ENCODE measurements around the gene KMT2C.
"Not testable (repeated sequence)": the region's sequence is repeated elsewhere in the genome, so short reads cannot be mapped to it uniquely, and the experiment has no call there.

KMT2C gene

DNA sequence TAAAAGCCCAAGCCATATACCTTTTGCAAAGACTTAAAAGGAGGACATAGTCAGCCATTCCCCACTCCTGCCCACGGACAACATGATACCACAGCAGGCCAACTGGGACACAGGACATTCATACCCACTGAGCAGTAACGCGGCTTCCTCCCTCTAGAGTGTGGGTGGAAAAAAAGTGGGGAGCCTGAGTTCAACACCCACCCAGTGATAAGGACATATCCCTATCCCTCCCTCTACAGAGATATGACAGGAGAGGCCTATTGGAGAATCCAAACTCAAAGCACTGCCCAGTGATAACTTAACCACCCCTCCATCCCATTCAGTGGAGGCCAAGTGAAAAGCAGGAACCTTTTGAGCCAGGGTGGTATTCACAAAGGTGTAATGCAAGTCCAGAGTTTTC lies 148.8 kb downstream of the KMT2C start:
- not testable (repeated sequence) for DNase-seq

GRCh38 chr7:152286219-152286618 lies 149.6 kb downstream of the KMT2C start:
- DNase-seq = not testable (repeated sequence)

- DNase-seq = not testable (repeated sequence)
Observed at GRCh38 chr7:152284998-152285397, 150.8 kb downstream of the KMT2C start.

DNA sequence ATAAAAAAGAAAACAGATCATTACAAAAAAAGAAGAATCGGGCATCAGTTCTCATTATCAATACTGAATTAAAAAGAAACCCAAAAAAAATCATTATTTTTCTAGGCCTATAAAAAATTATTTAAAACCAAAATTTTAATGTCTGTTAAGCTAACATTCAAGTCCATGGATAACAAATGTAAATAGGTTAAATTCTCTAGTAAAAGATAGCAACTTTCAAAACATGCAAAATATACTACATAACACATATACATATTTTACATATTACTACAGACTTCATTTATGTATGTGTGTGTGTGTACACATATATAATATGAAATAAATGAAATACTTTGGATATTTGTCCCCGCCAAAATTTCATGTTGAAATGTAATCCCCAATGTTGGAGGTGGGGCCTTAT lies 158.1 kb downstream of the KMT2C start:
- not testable (repeated sequence) for DNase-seq

DNA sequence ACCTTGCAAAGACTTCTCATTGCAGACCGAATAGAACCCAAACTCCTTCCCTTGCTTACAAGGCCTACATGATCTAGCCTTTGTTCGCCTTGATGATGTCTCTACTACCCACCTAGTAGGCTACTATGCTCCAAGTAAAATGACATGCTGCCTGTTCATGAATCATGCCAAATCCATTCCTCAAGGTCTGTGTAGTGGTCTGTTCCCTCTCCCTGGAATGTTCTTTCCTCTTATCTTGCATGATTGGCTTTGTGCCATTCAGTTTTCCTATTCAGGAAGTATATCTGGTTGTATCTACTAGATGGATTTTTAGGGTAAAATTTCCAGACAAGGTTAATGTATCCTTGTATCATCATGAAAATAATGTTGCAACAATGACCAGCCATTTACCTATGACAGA lies 165.4 kb downstream of the KMT2C start:
- DNase-seq = not testable (repeated sequence)

- not testable (repeated sequence) for DNase-seq
Observed at GRCh38 chr7:152266859-152267258, 168.9 kb downstream of the KMT2C start.

GRCh38 chr7:152264915-152265314 lies 170.9 kb downstream of the KMT2C start:
- not testable (repeated sequence) for DNase-seq

GRCh38 chr7:152262146-152262545 lies 173.7 kb downstream of the KMT2C start:
- DNase-seq = not testable (repeated sequence)

GRCh38 chr7:152259645-152260044 lies 176.2 kb downstream of the KMT2C start:
- DNase-seq = not testable (repeated sequence)

DNA sequence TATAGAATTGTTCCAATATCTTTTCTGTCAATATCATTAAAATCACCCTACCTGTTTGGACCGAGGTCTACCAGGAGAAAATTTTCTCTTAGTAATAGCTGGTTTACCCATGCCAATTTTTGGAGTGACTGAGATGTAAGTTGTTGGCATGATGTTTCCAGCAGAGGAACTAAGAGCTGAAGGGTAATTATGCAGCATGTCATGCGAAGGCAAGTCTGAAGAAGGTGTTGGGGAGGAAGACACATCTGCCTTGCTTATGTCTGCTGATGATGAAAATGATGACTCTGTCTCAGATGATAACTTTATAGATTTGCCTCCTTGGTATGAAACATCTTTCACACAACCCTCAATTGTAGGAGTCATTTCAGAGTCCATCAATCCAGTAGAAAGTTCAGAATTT lies 188.0 kb downstream of the KMT2C start:
- not testable (repeated sequence) for DNase-seq

- DNase-seq = not testable (repeated sequence)
Observed at GRCh38 chr7:152245417-152245816, 190.4 kb downstream of the KMT2C start.

GRCh38 chr7:152243464-152243863 lies 192.3 kb downstream of the KMT2C start:
- DNase-seq = not testable (repeated sequence)

DNA sequence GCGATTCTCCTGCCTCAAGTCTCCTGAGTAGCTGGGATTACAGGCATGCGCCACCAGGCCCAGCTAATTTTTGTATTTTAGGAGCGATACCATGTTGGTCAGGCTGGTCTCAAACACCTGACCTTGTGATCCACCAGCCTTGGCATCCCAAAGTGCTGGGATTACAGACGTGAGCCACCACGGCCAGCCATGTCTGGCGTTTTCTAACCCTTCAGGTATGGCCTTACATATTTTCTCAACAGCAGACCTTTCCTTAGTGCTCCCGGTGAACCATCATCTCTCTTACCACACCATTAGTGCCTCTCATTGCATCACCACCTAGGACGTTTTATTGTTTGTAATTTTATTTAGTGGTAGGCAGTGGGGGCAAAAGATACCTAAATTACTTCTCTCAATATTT lies 194.5 kb downstream of the KMT2C start:
- DNase-seq = not testable (repeated sequence)

GRCh38 chr7:152236306-152236705 lies 199.5 kb downstream of the KMT2C start:
- DNase-seq = not testable (repeated sequence)

- not testable (repeated sequence) for DNase-seq
Observed at GRCh38 chr7:152234421-152234820, 201.4 kb downstream of the KMT2C start.

GRCh38 chr7:152231089-152231488 lies 204.7 kb downstream of the KMT2C start:
- no peak for DNase-seq

- not testable (repeated sequence) for DNase-seq
Observed at GRCh38 chr7:152219556-152219955, 216.2 kb downstream of the KMT2C start.

- not testable (repeated sequence) for DNase-seq
Observed at GRCh38 chr7:152208766-152209165, 227.0 kb downstream of the KMT2C start.

GRCh38 chr7:152204417-152204816 lies 231.4 kb downstream of the KMT2C start:
- DNase-seq = not testable (repeated sequence)

- no peak for DNase-seq
Observed at GRCh38 chr7:152203095-152203494, 232.7 kb downstream of the KMT2C start.

- DNase-seq = no peak
Observed at GRCh38 chr7:152202056-152202455, 233.7 kb downstream of the KMT2C start.

GRCh38 chr7:152200395-152200794 lies 235.4 kb downstream of the KMT2C start:
- no peak for DNase-seq

- no peak for DNase-seq
Observed at GRCh38 chr7:152196391-152196790, 239.4 kb downstream of the KMT2C start.

DNA sequence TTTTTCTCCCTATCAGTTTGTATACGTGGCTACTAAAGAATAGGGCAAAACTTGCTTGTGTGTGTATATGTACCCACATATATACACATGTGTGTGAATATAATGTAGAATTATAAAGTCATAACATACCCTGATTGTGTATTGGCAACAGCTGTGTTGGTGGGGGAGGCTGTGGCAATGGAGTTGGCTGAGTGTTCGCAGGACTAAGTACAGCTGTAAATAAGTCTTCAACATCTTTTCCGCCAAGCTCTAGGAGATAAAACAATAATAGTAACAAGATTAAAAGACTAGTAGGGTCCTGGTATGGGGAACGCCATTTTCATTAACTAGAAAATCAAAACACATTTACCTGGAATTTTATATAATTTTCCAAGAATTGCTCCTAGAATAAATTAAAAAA lies 241.9 kb downstream of the KMT2C start:
- no peak for DNase-seq

- no peak for DNase-seq
Observed at GRCh38 chr7:152189061-152189460, 246.7 kb downstream of the KMT2C start.

DNA sequence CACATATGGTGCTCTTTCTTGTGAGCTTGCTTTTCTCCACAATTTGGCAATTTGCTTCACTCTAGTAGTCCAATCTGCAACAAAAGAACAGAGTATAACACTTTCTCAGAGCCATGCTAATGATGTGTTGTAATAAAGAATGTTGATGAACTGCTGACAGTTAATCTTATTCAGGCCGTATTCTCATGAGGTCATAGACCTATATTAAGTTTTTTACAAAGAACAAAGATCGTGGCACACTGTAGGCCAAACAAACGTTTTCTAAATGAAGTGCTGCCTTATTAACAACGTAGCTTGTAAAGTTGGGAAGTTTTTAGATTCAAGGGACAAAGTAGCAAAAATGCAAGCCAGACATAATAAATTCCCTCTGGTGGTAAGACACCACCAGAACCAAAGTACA lies 250.2 kb downstream of the KMT2C start:
- no peak for DNase-seq

All from DMS79 treated with DMSO at 0.1 percent for 48 hours (cell line).